ENCODE measurements around the gene SULT1A3. TPM values are rescaled to one million over a fixed set of nuclear protein-coding genes. Genes with fewer than 3 reads are reported as not detected.
"Not testable (repeated sequence)": the region's sequence is repeated elsewhere in the genome, so short reads cannot be mapped to it uniquely, and the experiment has no call there.

Gene SULT1A3
- total RNA-seq, 1 experiment from 2014 or later: 8.3 TPM

GRCh38 chr16:30248379-30248778 lies 49.3 kb downstream of the SULT1A3 start, which contains the start of gene NPIPB13:
Gene NPIPB13 (minus strand): TSS chr16:30248479. CDS start chr16:30245573, 2,906 bp downstream.
- DNase-seq; H3K4me3 ChIP-seq (ENCODE audit: low read depth, low read length); CTCF ChIA-PET; intact Hi-C loops (cut with micrococcal nuclease; ENCODE audit: unreplicated experiment); H3K36me3 Mint-ChIP-seq (ENCODE audit: insufficient read depth, unreplicated experiment); POLR2A ChIA-PET; H3K27me3 Mint-ChIP-seq (ENCODE audit: insufficient read depth, unreplicated experiment); H3K27me3 ChIP-seq (replicated peaks; ENCODE audit: control insufficient read depth, insufficient read depth, low read length); H3K9me3 ChIP-seq; H3K36me3 ChIP-seq (ENCODE audit: control insufficient read depth, insufficient read depth, low read length); H3K4me1 Mint-ChIP-seq (ENCODE audit: low read depth, unreplicated experiment); BruUV-seq (replicated peaks); H3K27ac Mint-ChIP-seq (ENCODE audit: unreplicated experiment); H3K9me3 Mint-ChIP-seq (ENCODE audit: unreplicated experiment); H3K4me1 ChIP-seq; H3K4me3 Mint-ChIP-seq (ENCODE audit: unreplicated experiment): not testable (repeated sequence)

Other genes with a start within 250 kb of the SULT1A3 start
- 54.5 and 57.7 TPM in 2 replicates for gene TMEM219, start 237.2 kb upstream of the SULT1A3 start, total RNA-seq (2022)
- 45.8 and 47.1 TPM in 2 replicates for gene TAOK2, start 225.4 kb upstream of the SULT1A3 start, total RNA-seq (2022)
- 22.7 and 23.3 TPM in 2 replicates for gene HIRIP3, start 203.6 kb upstream of the SULT1A3 start, total RNA-seq (2022)
- 58.6 and 58.8 TPM in 2 replicates for gene INO80E, start 203.0 kb upstream of the SULT1A3 start, total RNA-seq (2022)
- 3.5 and 4.5 TPM in 2 replicates for gene DOC2A, start 188.2 kb upstream of the SULT1A3 start, total RNA-seq (2022)
- not detected in 2 replicates for gene C16orf92, start 176.1 kb upstream of the SULT1A3 start, total RNA-seq (2022)
- gene TLCD3B, start 168.0 kb upstream of the SULT1A3 start, total RNA-seq (2022): 0.48 and 0.60 TPM in 2 replicates
- 675 and 802 TPM in 2 replicates for gene ALDOA, start 133.5 kb upstream of the SULT1A3 start, total RNA-seq (2022)
- 130 and 134 TPM in 2 replicates for gene PPP4C, start 123.3 kb upstream of the SULT1A3 start, total RNA-seq (2022)
- 1.1 and 1.6 TPM in 2 replicates for gene TBX6, start 107.3 kb upstream of the SULT1A3 start, total RNA-seq (2022)
- 24.4 and 26.3 TPM in 2 replicates for gene YPEL3, start 103.0 kb upstream of the SULT1A3 start, total RNA-seq (2022)
- gene GDPD3, start 85.7 kb upstream of the SULT1A3 start, total RNA-seq (2022): 5.8 and 8.4 TPM in 2 replicates
- 64.0 and 71.9 TPM in 2 replicates for gene MAPK3, start 76.0 kb upstream of the SULT1A3 start, total RNA-seq (2022)
- gene CORO1A, start 15.7 kb upstream of the SULT1A3 start, total RNA-seq (2022): 0.95 and 1.2 TPM in 2 replicates
- 96.5 and 114 TPM in 2 replicates for gene BOLA2B, start 5.6 kb upstream of the SULT1A3 start, total RNA-seq (2022)
- 19.1 and 19.9 TPM in 2 replicates for gene SLX1A, start 5.4 kb upstream of the SULT1A3 start, total RNA-seq (2022)
- 6.7 and 7.8 TPM in 2 replicates for gene NPIPB13, start 49.2 kb downstream of the SULT1A3 start, total RNA-seq (2022)
- gene CD2BP2, start 156.1 kb downstream of the SULT1A3 start, total RNA-seq (2022): 50.1 and 51.8 TPM in 2 replicates
- gene TBC1D10B, start 171.2 kb downstream of the SULT1A3 start, total RNA-seq (2022): 36.9 and 40.5 TPM in 2 replicates
- 2.7 and 2.9 TPM in 2 replicates for gene MYL11, start 175.5 kb downstream of the SULT1A3 start, total RNA-seq (2022)
- gene SEPTIN1, start 183.3 kb downstream of the SULT1A3 start, total RNA-seq (2022): 0.21 and 0.34 TPM in 2 replicates
- 12.8 and 13.4 TPM in 2 replicates for gene ZNF48, start 196.2 kb downstream of the SULT1A3 start, total RNA-seq (2022)
- 4.7 and 5.8 TPM in 2 replicates for gene ZNF771, start 208.4 kb downstream of the SULT1A3 start, total RNA-seq (2022)
- 51.1 and 53.2 TPM in 2 replicates for gene DCTPP1, start 230.8 kb downstream of the SULT1A3 start, total RNA-seq (2022)
- gene SEPHS2, start 246.6 kb downstream of the SULT1A3 start, total RNA-seq (2022): 80.2 and 91.6 TPM in 2 replicates